ENCODE results near the gene SH2D3A. TPM values are rescaled to one million over a fixed set of nuclear protein-coding genes. Genes with fewer than 3 reads are reported as not detected.

Gene SH2D3A
- total and polyA plus RNA-seq, 11 donors: 0.08 to 0.56 (median 0.25) TPM; not detected in 6

- H3K4me3 ChIP-seq: peak within 1 kb of the TSS in 10 of 12 donors; percentile 5 to 52 (median 32)
- DNase-seq (peak; percentile 49 to 80 (median 63)), ATAC-seq (peak; percentile 52 to 87 (median 86))
- peaks cover 0 to 14% (median 0%) of the 10 kb centered on the region in 9 donors for H3K27me3 ChIP-seq
- intact Hi-C loops (cut with DNase I): no loop called here
- H3K4me1 ChIP-seq: peaks cover 0 to 48% (median 0%) of the 10 kb centered on the region in 12 donors
- no peaks in the 10 kb centered on the region for H3K36me3 ChIP-seq
- WGBS, 4 donors: 43 to 64% (median 56%) methylated on average over 4 of the region's 4 CpGs
- no peaks in the 10 kb centered on the region for H3K9me3 ChIP-seq
- no peak for TF ChIP-seq POLR2A (IDR thresholded peaks at IDR 0.05)
- TF ChIP-seq, protein P1, sequence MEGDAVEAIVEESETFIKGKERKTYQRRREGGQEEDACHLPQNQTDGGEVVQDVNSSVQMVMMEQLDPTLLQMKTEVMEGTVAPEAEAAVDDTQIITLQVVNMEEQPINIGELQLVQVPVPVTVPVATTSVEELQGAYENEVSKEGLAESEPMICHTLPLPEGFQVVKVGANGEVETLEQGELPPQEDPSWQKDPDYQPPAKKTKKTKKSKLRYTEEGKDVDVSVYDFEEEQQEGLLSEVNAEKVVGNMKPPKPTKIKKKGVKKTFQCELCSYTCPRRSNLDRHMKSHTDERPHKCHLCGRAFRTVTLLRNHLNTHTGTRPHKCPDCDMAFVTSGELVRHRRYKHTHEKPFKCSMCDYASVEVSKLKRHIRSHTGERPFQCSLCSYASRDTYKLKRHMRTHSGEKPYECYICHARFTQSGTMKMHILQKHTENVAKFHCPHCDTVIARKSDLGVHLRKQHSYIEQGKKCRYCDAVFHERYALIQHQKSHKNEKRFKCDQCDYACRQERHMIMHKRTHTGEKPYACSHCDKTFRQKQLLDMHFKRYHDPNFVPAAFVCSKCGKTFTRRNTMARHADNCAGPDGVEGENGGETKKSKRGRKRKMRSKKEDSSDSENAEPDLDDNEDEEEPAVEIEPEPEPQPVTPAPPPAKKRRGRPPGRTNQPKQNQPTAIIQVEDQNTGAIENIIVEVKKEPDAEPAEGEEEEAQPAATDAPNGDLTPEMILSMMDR (IDR thresholded peaks at IDR 0.05): no peak
- H3K27ac ChIP-seq: peak within 1 kb of the TSS in 4 of 12 donors; percentile 29 to 54 (median 38)
Measured at GRCh38 chr19:6720369-6721137, 46.7 kb downstream of the SH2D3A start, which contains the start of gene C3. Gene C3 (minus strand): TSS chr19:6720650. CDS start chr19:6720589, 61 bp downstream.

DNA sequence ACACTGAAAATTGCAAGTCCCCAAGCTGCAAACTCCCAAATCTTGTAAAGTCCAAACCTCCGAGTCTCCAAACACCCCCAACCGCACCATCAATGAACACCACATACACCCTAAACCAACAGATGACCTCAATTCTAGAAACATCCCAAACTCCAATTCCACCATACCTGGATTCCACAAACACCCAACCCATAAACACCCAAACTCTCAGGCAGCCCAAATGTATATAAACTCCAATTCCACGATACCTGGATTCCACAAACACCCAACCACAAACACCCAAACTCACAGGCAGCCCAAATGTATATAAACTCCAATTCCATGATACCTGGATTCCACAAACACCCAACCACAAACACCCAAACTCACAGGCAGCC is 47.3 kb downstream of the SH2D3A start:
- intact Hi-C loops (cut with DNase I): no loop called here
- ATAC-seq (no peak), DNase-seq (no peak)
- Histone ChIP-seq H3K9me3 (no peaks in the 10 kb centered on the region), H3K36me3 (no peaks in the 10 kb centered on the region), H3K4me3 (peak overlapping the region in 8 of 12 donors; percentile 25 to 52 (median 33)), H3K27me3 (peaks cover 0 to 14% (median 0%) of the 10 kb centered on the region in 9 donors), H3K27ac (peak overlapping the region in 3 of 12 donors; percentile 29 to 54 (median 38)), H3K4me1 (peaks cover 0 to 43% (median 0%) of the 10 kb centered on the region in 12 donors)
- 84 to 92% (median 90%) methylated on average over 3 of the region's 3 CpGs for WGBS, 4 donors
- TF ChIP-seq, protein P1 (IDR thresholded peaks at IDR 0.05): no peak
- no peak for TF ChIP-seq POLR2A (IDR thresholded peaks at IDR 0.05)

DNA sequence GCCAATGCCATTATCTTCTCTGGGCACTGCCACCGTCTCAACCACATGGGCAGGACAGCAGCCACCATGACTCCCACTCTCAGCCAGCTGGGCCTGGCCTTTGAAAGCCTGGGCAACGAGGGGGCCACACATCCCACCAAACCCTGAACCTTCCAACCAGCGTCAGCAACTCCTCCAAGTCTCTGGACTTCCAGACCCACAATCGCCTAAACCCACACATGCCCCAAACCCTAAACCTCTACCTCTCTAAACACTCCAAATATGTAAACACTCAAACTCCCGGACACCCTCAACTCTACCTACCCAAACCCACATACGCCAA is 47.7 kb downstream of the SH2D3A start:
- Histone ChIP-seq H3K4me3 (peak overlapping the region in 8 of 12 donors; percentile 5 to 52 (median 24)), H3K27me3 (peaks cover 0 to 18% (median 0%) of the 10 kb centered on the region in 9 donors), H3K4me1 (peaks cover 0 to 39% (median 0%) of the 10 kb centered on the region in 12 donors), H3K27ac (no peak overlapping the region), H3K36me3 (no peaks in the 10 kb centered on the region), H3K9me3 (no peaks in the 10 kb centered on the region)
- DNase-seq (peak in 1 of 5 donors; percentile 57), ATAC-seq (no peak)
- TF ChIP-seq, protein P1 (IDR thresholded peaks at IDR 0.05): no peak
- TF ChIP-seq POLR2A (IDR thresholded peaks at IDR 0.05): no peak
- WGBS, 4 donors: 76 to 83% (median 78%) methylated on average over 6 of the region's 6 CpGs
- intact Hi-C loops (cut with DNase I): no loop called here

DNA sequence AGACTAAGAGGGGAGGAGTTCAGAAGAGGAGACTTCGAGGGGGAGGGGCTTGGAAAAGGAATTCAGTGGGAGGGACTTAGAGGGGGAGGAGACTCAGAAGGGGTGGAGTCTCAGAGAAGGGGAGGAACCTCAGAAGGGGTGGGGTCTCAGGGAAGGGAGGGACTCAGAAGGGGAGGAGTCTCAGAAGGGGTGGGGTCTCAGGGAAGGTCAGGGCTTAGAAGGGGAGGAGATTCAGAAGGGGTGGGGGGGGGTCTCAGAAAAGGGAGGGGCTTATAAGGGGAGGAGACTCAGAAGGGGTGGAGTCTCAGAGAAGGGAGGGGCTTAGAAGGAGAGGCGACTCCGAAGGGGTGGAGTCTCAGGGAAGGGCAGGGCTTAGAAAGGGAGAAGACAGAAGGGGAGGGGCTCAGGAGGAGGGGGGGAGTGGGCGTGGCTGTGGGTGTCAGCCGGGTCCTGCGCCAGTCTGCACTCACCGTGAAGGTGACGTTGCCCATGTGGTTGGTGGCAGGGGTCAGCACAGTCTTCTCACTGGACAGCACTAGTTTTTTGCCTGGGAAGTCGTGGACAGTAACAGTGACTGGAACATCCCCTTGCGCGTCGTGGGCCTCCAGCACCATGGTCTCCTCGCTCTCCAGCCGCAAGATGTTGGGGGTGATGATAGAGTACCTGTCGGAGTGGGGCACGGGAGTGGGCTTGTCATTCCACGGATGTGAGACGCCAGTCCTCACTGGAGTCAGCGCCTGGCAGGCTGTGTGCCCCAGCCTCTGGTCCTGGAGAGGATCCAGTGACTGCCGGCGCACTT is 48.3 kb downstream of the SH2D3A start:
- Histone ChIP-seq H3K4me1 (peaks cover 0 to 33% (median 0%) of the 10 kb centered on the region in 12 donors), H3K27ac (no peak overlapping the region), H3K4me3 (peak overlapping the region in 8 of 12 donors; percentile 5 to 52 (median 24)), H3K9me3 (no peaks in the 10 kb centered on the region), H3K36me3 (no peaks in the 10 kb centered on the region), H3K27me3 (peaks cover 0 to 18% (median 0%) of the 10 kb centered on the region in 9 donors)
- TF ChIP-seq, protein P1 (IDR thresholded peaks at IDR 0.05): no peak
- TF ChIP-seq POLR2A (IDR thresholded peaks at IDR 0.05): no peak
- 76 to 78% (median 77%) methylated on average over 14 to 21 of the region's 21 CpGs for WGBS, 4 donors
- DNase-seq: peak in 1 of 5 donors; percentile 46
- peak in 2 of 4 donors; percentile 16 to 33 for ATAC-seq
- intact Hi-C loops (cut with DNase I): no loop called here
